H9 (cell line): ENCODE results near the gene NUDT9. TPM values are rescaled to one million over a fixed set of nuclear protein-coding genes. Genes with fewer than 3 reads are reported as not detected.

Experiments used
- DNase-seq: peaks from one replicate; pipeline ENCODE4 v3.0.0-alpha.2; 2017
- H2AFZ ChIP-seq: one replicate; pipeline ENCODE4 v1.6.1; 2013; ENCODE audit warnings: mild to moderate bottlenecking, low read length, control low read depth, moderate library complexity
- H2AK5ac ChIP-seq: 2 replicates; pipeline ENCODE4 v1.6.1; 2013; ENCODE audit warnings: low read length, control low read depth, mixed read lengths; ENCODE audit not compliant: insufficient read length
- H2BK120ac ChIP-seq: one replicate; pipeline ENCODE4 v1.6.1; 2013; ENCODE audit warnings: low read depth, mild to moderate bottlenecking, low read length, control low read depth, inconsistent platforms; ENCODE audit not compliant: poor library complexity, severe bottlenecking
- H2BK12ac ChIP-seq: 2 replicates; pipeline ENCODE4 v1.6.1; 2013; ENCODE audit warnings: low read length, control low read depth, mixed read lengths, low read depth; ENCODE audit not compliant: insufficient read length
- H2BK15ac ChIP-seq: 2 replicates; pipeline ENCODE4 v1.6.1; 2013; ENCODE audit warnings: low read depth, low read length, control low read depth
- H2BK20ac ChIP-seq: one replicate; pipeline ENCODE4 v1.6.1; 2013; ENCODE audit warnings: low read depth, mild to moderate bottlenecking, low read length, control low read depth, inconsistent platforms; ENCODE audit not compliant: poor library complexity, severe bottlenecking
- H2BK5ac ChIP-seq: 2 replicates; pipeline ENCODE4 v1.6.1; 2013; ENCODE audit warnings: low read length, control low read depth, mixed read lengths; ENCODE audit not compliant: insufficient read length
- H3K14ac ChIP-seq: 2 replicates; pipeline ENCODE4 v1.6.1; 2013; ENCODE audit warnings: low read length, control low read depth; ENCODE audit not compliant: insufficient read depth
- H3K18ac ChIP-seq: 2 replicates; pipeline ENCODE4 v1.6.1; 2013; ENCODE audit warnings: low read depth, mild to moderate bottlenecking, mixed read lengths, low read length, control low read depth; ENCODE audit not compliant: insufficient read length
- H3K23ac ChIP-seq: 2 replicates; pipeline ENCODE4 v1.6.1; 2013; ENCODE audit warnings: low read length, control low read depth, mixed read lengths, low read depth; ENCODE audit not compliant: insufficient read length
- H3K23me2 ChIP-seq: 2 replicates; pipeline ENCODE4 v1.6.1; 2013; ENCODE audit warnings: low read depth, mild to moderate bottlenecking, mixed read lengths, low read length, control low read depth; ENCODE audit not compliant: insufficient read length, poor library complexity, severe bottlenecking
- H3K27ac ChIP-seq: 2 replicates; pipeline ENCODE4 v1.5.1; 2013; ENCODE audit warnings: low read length, control low read depth, mixed read lengths, low read depth; ENCODE audit not compliant: insufficient read length
- H3K27me3 ChIP-seq: 2 replicates; pipeline ENCODE4 v1.6.1; 2013; ENCODE audit warnings: low read length, control low read depth, inconsistent platforms; ENCODE audit not compliant: insufficient read depth
- H3K4ac ChIP-seq: 2 replicates; pipeline ENCODE4 v1.6.1; 2013; ENCODE audit warnings: low read depth, mild to moderate bottlenecking, control low read depth, inconsistent platforms, low read length, moderate library complexity
- H3K4me1 ChIP-seq: 2 replicates; pipeline ENCODE4 v1.6.1; 2013; ENCODE audit warnings: low read length, control low read depth, inconsistent platforms; ENCODE audit not compliant: insufficient read depth
- H3K4me2 ChIP-seq: 2 replicates; pipeline ENCODE4 v1.6.1; 2013; ENCODE audit warnings: low read length, control low read depth, mixed read lengths; ENCODE audit not compliant: insufficient read length, insufficient read depth
- H3K56ac ChIP-seq: 2 replicates; pipeline ENCODE4 v1.6.1; 2013; ENCODE audit warnings: low read depth, mild to moderate bottlenecking, mixed read lengths, low read length, control low read depth; ENCODE audit not compliant: insufficient read length
- H3K79me1 ChIP-seq: 2 replicates; pipeline ENCODE4 v1.6.1; 2013; ENCODE audit warnings: low read depth, mild to moderate bottlenecking, moderate library complexity, low read length, control low read depth, inconsistent platforms; ENCODE audit not compliant: insufficient read depth, poor library complexity, severe bottlenecking
- H3K79me2 ChIP-seq: 2 replicates; pipeline ENCODE4 v1.6.1; 2013; ENCODE audit warnings: low read length, control low read depth, inconsistent platforms; ENCODE audit not compliant: insufficient read depth
- H3K9ac ChIP-seq: 2 replicates; pipeline ENCODE4 v1.6.1; 2013; ENCODE audit warnings: low read length, control low read depth, mixed read lengths; ENCODE audit not compliant: insufficient read length; ENCODE audit errors: extremely low read depth
- H3K9me3 ChIP-seq: one replicate; pipeline ENCODE4 v1.6.1; 2013; ENCODE audit warnings: low read depth, low read length, inconsistent platforms; ENCODE audit not compliant: control insufficient read depth
- H3T11ph ChIP-seq: one replicate; pipeline ENCODE4 v1.6.1; 2013; ENCODE audit warnings: mild to moderate bottlenecking, low read length, control low read depth, inconsistent platforms
- H4K20me1 ChIP-seq: one replicate; pipeline ENCODE4 v1.6.1; 2013; ENCODE audit not compliant: control insufficient read depth, insufficient read length, insufficient read depth
- H4K5ac ChIP-seq: 2 replicates; pipeline ENCODE4 v1.6.1; 2013; ENCODE audit warnings: low read depth, mild to moderate bottlenecking, mixed read lengths, low read length, control low read depth; ENCODE audit not compliant: insufficient read length
- H4K8ac ChIP-seq: replicated peaks from 2 replicates; pipeline ENCODE4 v1.6.1; 2013; ENCODE audit warnings: low read length, control low read depth, mixed read lengths, low read depth; ENCODE audit not compliant: insufficient read length
- H4K91ac ChIP-seq: 2 replicates; pipeline ENCODE4 v1.6.1; 2013; ENCODE audit warnings: low read depth, mild to moderate bottlenecking, moderate library complexity, mixed read lengths, low read length, control low read depth; ENCODE audit not compliant: insufficient read length
- H3K27ac Mint-ChIP-seq, 3 experiments: 2 replicates in 2 of 3; 3 replicates in 1 of 3; pipeline ENCODE4 v1.8.0; 2020 to 2021; ENCODE audit warnings: mixed read lengths in 3 of 3, mild to moderate bottlenecking in 1 of 3, moderate library complexity in 1 of 3
- H3K27me3 Mint-ChIP-seq: 2 replicates; pipeline ENCODE4 v1.8.0; 2021; ENCODE audit warnings: low read depth, mild to moderate bottlenecking, moderate library complexity, mixed read lengths
- H3K36me3 Mint-ChIP-seq, 3 experiments: 2 replicates in 2 of 3; 3 replicates in 1 of 3; pipeline ENCODE4 v1.8.0; 2020 to 2021; ENCODE audit warnings: low read depth in 3 of 3, mixed read lengths in 3 of 3; ENCODE audit not compliant: insufficient read depth in 1 of 3
- H3K4me1 Mint-ChIP-seq, 2 experiments: 2 replicates each; pipeline ENCODE4 v1.8.0; 2020; ENCODE audit warnings: mixed read lengths in 2 of 2
- H3K4me3 Mint-ChIP-seq, 2 experiments: 2 replicates in 1 of 2; 3 replicates in 1 of 2; pipeline ENCODE4 v1.8.0; 2020 to 2021; ENCODE audit warnings: mild to moderate bottlenecking in 2 of 2, mixed read lengths in 2 of 2, moderate library complexity in 1 of 2
- H3K9me3 Mint-ChIP-seq, 2 experiments: 2 replicates in 1 of 2; 3 replicates in 1 of 2; pipeline ENCODE4 v1.8.0; 2020; ENCODE audit warnings: mild to moderate bottlenecking in 2 of 2, mixed read lengths in 2 of 2, moderate library complexity in 1 of 2
- CTCF ChIP-seq: fragments of 200-600 bp; sonication (generic); conservative IDR thresholded peaks from 3 replicates; pipeline ENCODE4 v1.8.0; 2021; ENCODE audit warnings: antibody characterized with exemption, mild to moderate bottlenecking
- WGBS: extraction: QIAGEN DNeasy Blood & Tissue Kit; methylation state at CpG from one replicate; pipeline ENCODE4 v1.1.7; 2013; ENCODE audit warnings: missing lambda C conversion rate, low lambda C conversion rate, mixed read lengths; ENCODE audit not compliant: insufficient read length; ENCODE audit errors: extremely low coverage; 5-methylcytosine and 5-hydroxymethylcytosine counted together
- total RNA-seq: library from RNA; stranded (reverse); gene quantifications from 2 replicates; pipeline ENCODE4 v1.2.1, GENCODE V29; 2021

NUDT9 gene
- total RNA-seq, 1 experiment from 2014 or later = 28.5 TPM

- Histone ChIP-seq H3K18ac (no peak overlapping the region), H3K9ac (no peak overlapping the region), H3K56ac (no peak overlapping the region), H3K23ac (no peak overlapping the region), H2BK15ac (no peak overlapping the region), H4K91ac (no peak overlapping the region), H3K27me3 (no peaks in the 10 kb centered on the region), H3T11ph (no peak overlapping the region), H3K23me2 (peaks cover 8% of the 10 kb centered on the region), H3K79me1 (no peaks in the 10 kb centered on the region), H2BK5ac (no peak overlapping the region), H3K9me3 (no peaks in the 10 kb centered on the region), H3K4me1 (no peaks in the 10 kb centered on the region), H4K20me1 (no peaks in the 10 kb centered on the region), H2BK12ac (no peak overlapping the region), H3K14ac (no peak overlapping the region), H4K5ac (no peak overlapping the region), H3K4me2 (no peak overlapping the region), H2AFZ (no peak overlapping the region), H2BK20ac (no peak overlapping the region), H3K79me2 (no peaks in the 10 kb centered on the region), H2AK5ac (no peak overlapping the region), H3K27ac (no peak overlapping the region), H2BK120ac (no peak overlapping the region), H3K4ac (no peak overlapping the region), H4K8ac (no peak overlapping the region)
- peaks cover 7 to 13% of the 10 kb centered on the region in 2 experiments for H3K9me3 Mint-ChIP-seq
- H3K36me3 Mint-ChIP-seq = peaks cover 14 to 29% (median 21%) of the 10 kb centered on the region in 3 experiments
- H3K27me3 Mint-ChIP-seq = peaks cover 3% of the 10 kb centered on the region; the same call in 1 of the 2 replicates
- no peak overlapping the region for H3K4me3 Mint-ChIP-seq
- peaks cover 13 to 16% of the 10 kb centered on the region in 2 experiments for H3K4me1 Mint-ChIP-seq
- no peak overlapping the region for H3K27ac Mint-ChIP-seq
- no peak for DNase-seq
- WGBS = no CpG with 5 or more reads among the region's 3 CpGs
- TF ChIP-seq CTCF = no peak
Observed at GRCh38 chr4:87387237-87387636, 35.1 kb upstream of the NUDT9 start.
